K562 (cell line): ENCODE results near the gene ST8SIA4.

Experiments
- BRCA1 ChIP-seq, 2 experiments: fragments of 450-650 bp in 1 of 2; sonication (generic) in 1 of 2; formaldehyde crosslinking in 1 of 2; IDR thresholded peaks; 2 replicates each; pipeline versions ENCODE4 v1.5.0 to v1.6.1; 2017 to 2020; ENCODE audit warnings: mild to moderate bottlenecking in 1 of 2, missing genetic modification reagents in 1 of 2
- JUNB ChIP-seq: fragments of 450-650 bp; formaldehyde crosslinking; conservative IDR thresholded peaks from 2 replicates; pipeline ENCODE4 v1.4.0; 2020; ENCODE audit warnings: mild to moderate bottlenecking
- KAT7 ChIP-seq: sonication (generic); formaldehyde crosslinking; IDR thresholded peaks from 2 replicates; pipeline ENCODE4 v1.8.0; 2022; ENCODE audit warnings: missing genetic modification reagents, mild to moderate bottlenecking, borderline replicate concordance
- MIER1 ChIP-seq: fragments of 450-650 bp; IDR thresholded peaks from 2 replicates; pipeline ENCODE4 v1.6.1; 2016; ENCODE audit warnings: antibody characterized with exemption, mild to moderate bottlenecking, low read depth
- TF ChIP-seq, protein P1 (sequence below): sonication (generic); formaldehyde crosslinking; IDR thresholded peaks from 2 replicates; pipeline ENCODE4 v1.9.0; 2022; ENCODE audit warnings: mild to moderate bottlenecking, missing genetic modification reagents
- TF ChIP-seq, protein P2 (sequence below): sonication (generic); formaldehyde crosslinking; IDR thresholded peaks from 2 replicates; pipeline ENCODE4 v1.4.0; 2020; ENCODE audit warnings: mild to moderate bottlenecking, missing genetic modification reagents
- TF ChIP-seq, protein P3 (sequence below): sonication (generic); formaldehyde crosslinking; IDR thresholded peaks from 2 replicates; pipeline ENCODE4 v1.5.0; 2020; ENCODE audit warnings: missing genetic modification reagents

DNA sequence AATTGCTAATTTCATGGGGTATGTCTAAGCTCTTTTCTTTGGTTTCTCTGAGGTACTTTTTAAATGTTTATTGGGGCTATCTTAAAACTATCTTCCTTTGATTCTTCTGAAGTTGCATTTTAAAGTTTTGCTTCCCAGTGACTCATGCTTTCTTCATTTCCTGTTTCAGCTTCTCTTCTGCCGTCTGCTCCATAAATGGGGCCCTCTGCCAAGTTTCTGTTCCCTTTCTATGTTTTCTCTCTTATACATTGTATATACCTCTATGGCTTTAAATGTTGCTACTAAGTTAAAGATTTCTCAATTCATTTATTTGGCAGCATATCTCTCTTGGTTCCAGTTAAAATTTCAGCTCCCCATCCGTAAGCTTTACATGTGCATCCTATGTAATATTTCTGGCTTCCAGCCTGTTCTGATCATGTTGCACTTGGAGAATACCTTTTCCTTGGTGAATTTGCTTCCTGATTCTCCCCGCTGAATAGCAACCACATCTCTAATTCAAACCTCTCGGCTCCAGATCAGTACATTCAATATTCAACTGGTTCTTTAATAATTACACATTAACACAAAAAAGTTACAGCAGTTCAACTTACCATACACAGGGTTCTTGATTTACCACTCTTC, 125.3 kb downstream of the ST8SIA4 start:
- TF ChIP-seq JUNB (no peak), BRCA1 (IDR thresholded peaks at IDR 0.05) (no peak), BRCA1 (CRISPR knock-in tag; IDR thresholded peaks at IDR 0.05) (no peak), KAT7 (no peak), MIER1 (no peak)
- TF ChIP-seq, protein P1, sequence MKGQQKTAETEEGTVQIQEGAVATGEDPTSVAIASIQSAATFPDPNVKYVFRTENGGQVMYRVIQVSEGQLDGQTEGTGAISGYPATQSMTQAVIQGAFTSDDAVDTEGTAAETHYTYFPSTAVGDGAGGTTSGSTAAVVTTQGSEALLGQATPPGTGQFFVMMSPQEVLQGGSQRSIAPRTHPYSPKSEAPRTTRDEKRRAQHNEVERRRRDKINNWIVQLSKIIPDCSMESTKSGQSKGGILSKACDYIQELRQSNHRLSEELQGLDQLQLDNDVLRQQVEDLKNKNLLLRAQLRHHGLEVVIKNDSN (CRISPR knock-in tag), result no peak
- TF ChIP-seq, protein P2, sequence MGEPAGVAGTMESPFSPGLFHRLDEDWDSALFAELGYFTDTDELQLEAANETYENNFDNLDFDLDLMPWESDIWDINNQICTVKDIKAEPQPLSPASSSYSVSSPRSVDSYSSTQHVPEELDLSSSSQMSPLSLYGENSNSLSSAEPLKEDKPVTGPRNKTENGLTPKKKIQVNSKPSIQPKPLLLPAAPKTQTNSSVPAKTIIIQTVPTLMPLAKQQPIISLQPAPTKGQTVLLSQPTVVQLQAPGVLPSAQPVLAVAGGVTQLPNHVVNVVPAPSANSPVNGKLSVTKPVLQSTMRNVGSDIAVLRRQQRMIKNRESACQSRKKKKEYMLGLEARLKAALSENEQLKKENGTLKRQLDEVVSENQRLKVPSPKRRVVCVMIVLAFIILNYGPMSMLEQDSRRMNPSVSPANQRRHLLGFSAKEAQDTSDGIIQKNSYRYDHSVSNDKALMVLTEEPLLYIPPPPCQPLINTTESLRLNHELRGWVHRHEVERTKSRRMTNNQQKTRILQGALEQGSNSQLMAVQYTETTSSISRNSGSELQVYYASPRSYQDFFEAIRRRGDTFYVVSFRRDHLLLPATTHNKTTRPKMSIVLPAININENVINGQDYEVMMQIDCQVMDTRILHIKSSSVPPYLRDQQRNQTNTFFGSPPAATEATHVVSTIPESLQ (CRISPR knock-in tag), result no peak
- TF ChIP-seq, protein P3, sequence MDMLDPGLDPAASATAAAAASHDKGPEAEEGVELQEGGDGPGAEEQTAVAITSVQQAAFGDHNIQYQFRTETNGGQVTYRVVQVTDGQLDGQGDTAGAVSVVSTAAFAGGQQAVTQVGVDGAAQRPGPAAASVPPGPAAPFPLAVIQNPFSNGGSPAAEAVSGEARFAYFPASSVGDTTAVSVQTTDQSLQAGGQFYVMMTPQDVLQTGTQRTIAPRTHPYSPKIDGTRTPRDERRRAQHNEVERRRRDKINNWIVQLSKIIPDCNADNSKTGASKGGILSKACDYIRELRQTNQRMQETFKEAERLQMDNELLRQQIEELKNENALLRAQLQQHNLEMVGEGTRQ, result no peak
